HFF-Myc (cell line): ENCODE measurements around the gene HNRNPF.
"Not testable (repeated sequence)": the region's sequence is repeated elsewhere in the genome, so short reads cannot be mapped to it uniquely, and the experiment has no call there.

Source experiments
- DNase-seq: peaks from one replicate; pipeline ENCODE4 v3.0.0-alpha.2; 2011; ENCODE audit warnings: low read depth; ENCODE audit errors: extremely low read depth
- H3K4me3 ChIP-seq: replicated peaks from 2 replicates; pipeline ENCODE4 v1.5.1; 2011; ENCODE audit warnings: low read depth, mild to moderate bottlenecking, control low read depth, low read length
- CTCF ChIP-seq: IDR thresholded peaks from 2 replicates; pipeline ENCODE4 v1.5.1; 2012; ENCODE audit warnings: mild to moderate bottlenecking, low read depth, low read length, control low read depth; ENCODE audit errors: missing control alignments

Gene HNRNPF

GRCh38 chr10:43408710-43409384 lies at the start of gene HNRNPF:
Gene HNRNPF, minus strand, starts transcription at chr10:43409186. Its CDS starts 21,302 bp downstream, at chr10:43387884.
- DNase-seq: peak; percentile 75
- peak within 1 kb of the TSS; percentile 92 for H3K4me3 ChIP-seq
- no peak for TF ChIP-seq CTCF

GRCh38 chr10:43458227-43458626 lies 49.2 kb upstream of the HNRNPF start:
- DNase-seq: no peak
- H3K4me3 ChIP-seq: no peak overlapping the region
- TF ChIP-seq CTCF: no peak

GRCh38 chr10:43456561-43456960 lies 47.6 kb upstream of the HNRNPF start:
- DNase-seq, H3K4me3 ChIP-seq: not testable (repeated sequence)

DNA sequence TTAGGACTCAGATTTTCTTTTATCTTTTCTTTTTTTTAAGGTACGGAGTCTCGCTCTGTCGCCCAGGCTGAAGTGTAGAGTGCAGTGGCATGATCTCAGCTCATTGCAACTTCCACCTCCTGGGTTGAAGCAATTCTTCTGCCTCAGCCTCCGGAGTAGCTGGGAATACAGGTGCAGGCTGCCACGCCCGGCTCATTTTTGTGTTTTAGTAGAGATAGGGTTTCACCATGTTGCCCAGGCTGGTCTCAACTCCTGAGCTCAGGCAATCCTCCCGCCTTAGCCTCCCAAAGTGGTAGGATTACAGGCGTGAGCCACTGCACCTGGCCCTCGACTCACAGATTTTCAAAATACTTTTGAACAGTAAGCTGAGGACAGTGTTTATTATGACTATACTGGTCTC lies 45.0 kb upstream of the HNRNPF start:
- not testable (repeated sequence) for DNase-seq, H3K4me3 ChIP-seq

DNA sequence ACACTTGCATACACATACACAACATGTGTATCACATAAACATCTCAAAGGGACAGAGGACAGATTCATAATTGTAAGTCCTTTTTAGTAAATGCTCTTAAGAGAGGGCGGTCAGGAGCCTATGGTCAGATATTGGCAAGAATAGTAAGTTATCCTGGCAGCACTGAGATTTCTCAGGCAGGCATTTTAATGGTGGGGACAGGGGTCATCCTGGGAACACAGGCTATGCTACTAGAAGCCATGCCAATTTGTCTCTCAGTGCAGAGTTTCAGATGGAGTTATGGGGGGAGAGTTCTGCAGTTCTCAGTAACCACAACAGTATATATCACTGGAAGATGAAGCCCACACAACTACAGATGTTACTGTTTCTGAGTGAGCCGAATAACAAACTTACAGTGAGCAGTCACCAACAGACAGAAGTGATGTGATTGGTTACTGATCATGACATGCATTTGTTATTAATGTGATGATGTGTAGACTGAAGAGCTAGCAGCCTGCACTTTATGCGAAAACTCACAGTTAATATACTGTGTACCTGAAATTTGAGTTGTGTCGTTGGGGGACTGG lies 44.4 kb upstream of the HNRNPF start:
- TF ChIP-seq CTCF: no peak
- H3K4me3 ChIP-seq: no peak overlapping the region
- no peak for DNase-seq

- DNase-seq: no peak
- no peak overlapping the region for H3K4me3 ChIP-seq
- TF ChIP-seq CTCF: no peak
Observed at GRCh38 chr10:43452356-43452914, 43.4 kb upstream of the HNRNPF start.

DNA sequence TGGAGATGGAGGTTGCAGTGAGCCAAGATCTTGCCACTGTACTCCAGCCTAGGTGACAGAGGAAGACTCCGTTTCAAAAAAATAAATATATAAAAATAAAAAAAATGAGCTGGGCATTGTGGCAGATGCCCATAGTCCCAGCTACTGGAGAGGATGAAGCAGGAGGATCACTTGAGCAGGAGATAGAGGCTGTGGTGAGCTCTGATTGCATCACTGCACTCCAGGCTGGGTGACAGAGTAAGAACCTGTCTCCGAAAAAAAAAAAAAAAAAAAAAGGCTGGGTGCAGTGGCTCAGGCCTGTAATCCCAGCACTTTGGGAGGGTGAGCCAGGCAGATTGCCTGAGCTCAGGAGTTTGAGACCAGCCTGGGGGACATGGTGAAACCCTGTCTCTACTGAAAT lies 39.8 kb upstream of the HNRNPF start:
- TF ChIP-seq CTCF: no peak
- H3K4me3 ChIP-seq: no peak overlapping the region
- DNase-seq: no peak

DNA sequence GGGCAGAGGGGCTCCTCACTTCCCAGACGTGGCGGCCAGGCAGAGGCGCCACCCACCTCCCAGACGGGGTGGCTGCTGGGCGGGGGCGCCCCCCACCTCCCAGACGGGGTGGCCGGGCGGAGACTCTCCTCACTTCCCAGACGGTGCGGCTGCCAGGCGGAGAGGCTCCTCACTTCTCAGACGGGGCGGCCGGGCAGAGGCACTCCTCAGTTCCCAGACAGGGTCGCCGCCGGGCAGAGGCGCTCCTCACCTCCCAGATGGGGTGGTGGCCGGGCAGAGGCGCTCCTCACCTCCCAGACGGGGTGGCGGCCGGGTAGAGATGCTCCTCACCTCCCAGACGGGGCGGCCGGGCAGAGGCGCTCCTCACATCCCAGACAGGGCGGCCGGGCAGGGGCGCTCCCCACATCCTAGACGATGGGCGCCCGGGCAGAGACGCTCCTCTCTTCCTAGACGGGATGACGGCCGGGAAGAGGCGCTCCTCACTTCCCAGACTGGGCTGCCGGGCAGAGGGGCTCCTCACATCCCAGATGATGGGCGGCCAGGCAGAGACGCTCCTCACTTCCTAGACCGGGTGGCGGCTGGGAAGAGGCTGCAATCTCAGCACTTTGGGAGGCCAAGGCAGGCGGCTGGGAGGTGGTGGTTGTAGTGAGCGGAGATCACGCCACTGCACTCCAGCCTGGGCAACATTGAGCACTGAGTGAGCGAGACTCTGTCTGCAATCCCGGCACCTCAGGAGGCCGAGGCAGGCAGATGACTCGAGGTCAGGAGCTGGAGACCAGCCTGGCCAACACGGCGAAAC lies 37.4 kb upstream of the HNRNPF start:
- not testable (repeated sequence) for H3K4me3 ChIP-seq, DNase-seq
